ENCODE measurements around the gene LRRC49.

GRCh38 chr15:70869346-70869745, 23.3 kb upstream of the LRRC49 start:
- no peak for TF ChIP-seq POLR2A (IDR thresholded peaks at IDR 0.05; ENCODE audit: insufficient read depth in 1 of 2, low read depth in 2 of 2, low read length in 2 of 2)
- TF ChIP-seq POLR2AphosphoS5 (IDR thresholded peaks at IDR 0.05; ENCODE audit: low read depth, low read length) = no peak
- TF ChIP-seq, protein P1, sequence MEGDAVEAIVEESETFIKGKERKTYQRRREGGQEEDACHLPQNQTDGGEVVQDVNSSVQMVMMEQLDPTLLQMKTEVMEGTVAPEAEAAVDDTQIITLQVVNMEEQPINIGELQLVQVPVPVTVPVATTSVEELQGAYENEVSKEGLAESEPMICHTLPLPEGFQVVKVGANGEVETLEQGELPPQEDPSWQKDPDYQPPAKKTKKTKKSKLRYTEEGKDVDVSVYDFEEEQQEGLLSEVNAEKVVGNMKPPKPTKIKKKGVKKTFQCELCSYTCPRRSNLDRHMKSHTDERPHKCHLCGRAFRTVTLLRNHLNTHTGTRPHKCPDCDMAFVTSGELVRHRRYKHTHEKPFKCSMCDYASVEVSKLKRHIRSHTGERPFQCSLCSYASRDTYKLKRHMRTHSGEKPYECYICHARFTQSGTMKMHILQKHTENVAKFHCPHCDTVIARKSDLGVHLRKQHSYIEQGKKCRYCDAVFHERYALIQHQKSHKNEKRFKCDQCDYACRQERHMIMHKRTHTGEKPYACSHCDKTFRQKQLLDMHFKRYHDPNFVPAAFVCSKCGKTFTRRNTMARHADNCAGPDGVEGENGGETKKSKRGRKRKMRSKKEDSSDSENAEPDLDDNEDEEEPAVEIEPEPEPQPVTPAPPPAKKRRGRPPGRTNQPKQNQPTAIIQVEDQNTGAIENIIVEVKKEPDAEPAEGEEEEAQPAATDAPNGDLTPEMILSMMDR (CRISPR knock-in tag; IDR thresholded peaks at IDR 0.05) = no peak
- TF ChIP-seq RERE (CRISPR knock-in tag; IDR thresholded peaks at IDR 0.05; ENCODE audit: low read depth) = no peak
- no peak for TF ChIP-seq ZNF317 (CRISPR knock-in tag; IDR thresholded peaks at IDR 0.05)
- TF ChIP-seq RBM22 (optimal IDR thresholded peaks at IDR 0.05; ENCODE audit: low read length) = no peak

Measured in HepG2 (cell line).